Endothelial cell of umbilical vein (primary cell): ENCODE results near the gene ATPAF1. TPM values are rescaled to one million over a fixed set of nuclear protein-coding genes. Genes with fewer than 3 reads are reported as not detected.

Source experiments
- BruUV-seq: library from RNA; stranded (reverse); fragments of 400-500 nt; replicated peaks from 2 replicates; lab custom pipeline; 2021; lab: Mats Ljungman, UMichigan
- CTCF ChIA-PET: fragments of 300-600, 350-600 bp; sonication (Branson Sonifier 250); formaldehyde crosslinking; loops from one replicate; lab custom pipeline; 2021; ENCODE audit warnings: antibody characterized with exemption, inconsistent platforms; lab: Charles Lee
- POLR2A ChIA-PET: fragments of 300-600, 350-600 bp; sonication (Branson Sonifier 250); formaldehyde crosslinking; loops from one replicate; lab custom pipeline; 2021; ENCODE audit warnings: antibody characterized with exemption, inconsistent platforms; lab: Charles Lee
- DNase-seq: peaks from one replicate; pipeline ENCODE4 v3.0.0-alpha.2; 2011; ENCODE audit warnings: low read depth, low spot score
- FAIRE-seq: peaks from 2 replicates; lab custom pipeline; 2011; peaks lifted over from hg19 to GRCh38; lab: Jason Lieb, UNC
- H2AFZ ChIP-seq: 2 replicates; pipeline ENCODE4 v1.6.0; 2012; ENCODE audit warnings: low read depth, low read length, control low read depth, inconsistent platforms
- H3K27ac ChIP-seq: 2 replicates; pipeline ENCODE4 v1.5.1; 2011; ENCODE audit warnings: low read depth, mild to moderate bottlenecking, control low read depth, low read length, moderate library complexity; ENCODE audit not compliant: insufficient read depth
- H3K27me3 ChIP-seq, 2 experiments: 2 replicates each; pipeline versions ENCODE4 v1.6.0 to v1.6.1; 2011; ENCODE audit warnings: low read length in 2 of 2, mixed read lengths in 1 of 2; ENCODE audit not compliant: control insufficient read depth in 2 of 2, insufficient read depth in 2 of 2
- H3K36me3 ChIP-seq, 2 experiments: 2 replicates in 1 of 2; 3 replicates in 1 of 2; pipeline ENCODE4 v1.5.1; 2011; ENCODE audit warnings: low read length in 2 of 2, mild to moderate bottlenecking in 1 of 2, moderate library complexity in 1 of 2; ENCODE audit not compliant: control insufficient read depth in 2 of 2, insufficient read depth in 2 of 2; ENCODE audit errors: extremely low read depth in 1 of 2
- H3K4me1 ChIP-seq: 3 replicates; pipeline ENCODE4 v1.5.1; 2011; ENCODE audit warnings: mild to moderate bottlenecking, low read length; ENCODE audit not compliant: control insufficient read depth, insufficient read depth; ENCODE audit errors: extremely low read depth
- H3K4me2 ChIP-seq: 2 replicates; pipeline ENCODE4 v1.6.1; 2011; ENCODE audit warnings: low read length, control low read depth, mixed read lengths; ENCODE audit not compliant: insufficient read depth
- H3K4me3 ChIP-seq, 3 experiments: fragments of 200-600 bp in 1 of 3; sonication (generic), shearing (Covaris generic) in 1 of 3; replicated peaks in 1 of 3; 2 replicates each; pipeline ENCODE4 v1.5.1; 2011 to 2016; ENCODE audit warnings: control low read depth in 3 of 3, low read length in 3 of 3, mild to moderate bottlenecking in 2 of 3, inconsistent platforms in 1 of 3, low read depth in 1 of 3, moderate library complexity in 1 of 3; ENCODE audit not compliant: insufficient read depth in 1 of 3
- H3K79me2 ChIP-seq: 2 replicates; pipeline ENCODE4 v1.6.0; 2012; ENCODE audit warnings: low read length, inconsistent platforms; ENCODE audit not compliant: control insufficient read depth, insufficient read depth
- H3K9ac ChIP-seq: replicated peaks from 2 replicates; pipeline ENCODE3; 2011; ENCODE audit warnings: low read length, control low read depth; ENCODE audit not compliant: insufficient read depth; ENCODE audit errors: extremely low read depth
- H3K9me1 ChIP-seq: replicated peaks from 3 replicates; pipeline ENCODE4 v1.6.0; 2011; ENCODE audit warnings: mild to moderate bottlenecking, low read length; ENCODE audit not compliant: control insufficient read depth, insufficient read depth; ENCODE audit errors: extremely low read depth
- H3K9me3 ChIP-seq: replicated peaks from 2 replicates; pipeline ENCODE4 v1.5.1; 2012; ENCODE audit warnings: low read length, inconsistent platforms; ENCODE audit not compliant: control insufficient read depth, insufficient read depth
- H4K20me1 ChIP-seq: replicated peaks from 2 replicates; pipeline ENCODE3; 2011; ENCODE audit warnings: mild to moderate bottlenecking, low read length; ENCODE audit not compliant: control insufficient read depth, insufficient read depth; ENCODE audit errors: extremely low read depth
- EZH2 ChIP-seq: IDR thresholded peaks from 2 replicates; pipeline ENCODE4 v1.6.1; 2012; ENCODE audit warnings: borderline replicate concordance, low read depth, mild to moderate bottlenecking, moderate library complexity, low read length, inconsistent platforms; ENCODE audit not compliant: severe bottlenecking
- FOS ChIP-seq: IDR thresholded peaks from 2 replicates; pipeline ENCODE4 v1.6.1; 2011; ENCODE audit warnings: mild to moderate bottlenecking, low read length, moderate library complexity, borderline replicate concordance; ENCODE audit not compliant: insufficient read depth
- GATA2 ChIP-seq: IDR thresholded peaks from 2 replicates; pipeline ENCODE4 v1.7.0; 2011; ENCODE audit warnings: low read depth, mild to moderate bottlenecking, moderate library complexity, mixed read lengths, low read length; ENCODE audit not compliant: insufficient read length, insufficient read depth
- JUN ChIP-seq: IDR thresholded peaks from 2 replicates; pipeline ENCODE4 v1.6.1; 2011; ENCODE audit warnings: borderline replicate concordance, low read depth; ENCODE audit not compliant: insufficient read length, insufficient read depth
- MAX ChIP-seq: IDR thresholded peaks from 2 replicates; pipeline ENCODE4 v1.6.1; 2011; ENCODE audit not compliant: insufficient read depth, insufficient read length
- MYC ChIP-seq: IDR thresholded peaks from one replicate; pipeline ENCODE4 v1.6.1; 2011; ENCODE audit warnings: mild to moderate bottlenecking, low read depth, low read length
- POLR2A ChIP-seq: IDR thresholded peaks from 2 replicates; pipeline ENCODE4 v1.6.1; 2012; ENCODE audit warnings: low read depth, mild to moderate bottlenecking, control low read depth, low read length
- POLR2AphosphoS5 ChIP-seq: IDR thresholded peaks from 2 replicates; pipeline ENCODE4 v1.6.1; 2012; ENCODE audit warnings: low read depth, mild to moderate bottlenecking, control low read depth, low read length, moderate library complexity; ENCODE audit not compliant: insufficient read depth
- dilution Hi-C: fragments of 300-500 bp; cut with MboI; formaldehyde crosslinking; loops from one replicate; pipeline ENCODE4 v1.15.0; 2019; ENCODE audit warnings: low sequenced_read_pairs; ENCODE audit not compliant: extremely low pct_ligation_motif_present
- intact Hi-C: fragments of 100-400 bp; cut with micrococcal nuclease; formaldehyde crosslinking; loops from one replicate; pipeline ENCODE4 v1.10.0; 2022
- polyA plus RNA-seq, 4 experiments: library from polyadenylated mRNA; depleted of rRNA in 3 of 4; stranded (reverse) in 3 of 4; unstranded in 1 of 4; fragments of >200 nt; gene quantifications; 2 replicates each; pipeline versions ENCODE4 v1.2.1 to v1.2.3, GENCODE V29; 2011 to 2012; ENCODE audit warnings: missing spikeins in 1 of 4
- total RNA-seq: library from RNA; stranded (reverse); gene quantifications from 2 replicates; pipeline ENCODE4 v1.2.3, GENCODE V29; 2021
- TF ChIP-seq, protein P1 (sequence below), 2 donors: IDR thresholded peaks; 1 replicate in 1 of 2; 2 replicates in 1 of 2; pipeline ENCODE4 v1.5.1; 2011; ENCODE audit warnings: low read length in 2 of 2, mild to moderate bottlenecking in 2 of 2, moderate library complexity in 2 of 2, control low read depth in 1 of 2, inconsistent platforms in 1 of 2, low read depth in 1 of 2; ENCODE audit not compliant: insufficient read depth in 1 of 2; ENCODE audit errors: extremely low read depth in 1 of 2

ATPAF1 gene
- total and polyA plus RNA-seq, 2 donors (not counting 3 experiments of a cell fraction or from before 2014, with no cell fraction given): 28.3 to 29.6 TPM

DNA sequence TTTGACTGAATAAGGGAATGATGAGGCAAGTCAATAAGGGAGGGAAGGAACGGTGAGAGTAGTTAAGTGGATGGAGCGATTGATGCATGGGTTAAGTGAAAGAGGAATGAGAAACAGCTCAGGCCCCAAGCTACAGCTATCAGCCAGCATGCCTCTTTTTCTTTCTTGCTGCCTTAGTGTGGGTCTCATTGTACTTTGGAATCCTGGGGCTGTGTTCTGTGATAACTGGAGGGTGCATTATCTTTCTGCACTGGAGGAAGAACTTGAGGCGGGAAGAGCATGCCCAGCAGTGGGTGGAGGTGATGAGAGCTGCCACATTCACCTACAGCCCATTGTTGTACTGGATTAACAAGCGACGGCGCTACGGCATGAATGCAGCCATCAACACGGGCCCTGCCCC, 4.5 kb upstream of the ATPAF1 start:
- no peak overlapping the region for H3K27ac ChIP-seq
- no peak for DNase-seq
- CTCF ChIA-PET: interaction anchor here (1.2 kb wide), 1 partner anchor 13 kb away, joined by 4 read pairs; no protein-coding TSS in a partner anchor
- no peak overlapping the region for H2AFZ ChIP-seq
- H3K79me2 ChIP-seq: peaks cover under 1% of the 10 kb centered on the region
- peaks cover 3% of the 10 kb centered on the region for H3K4me1 ChIP-seq
- no peak overlapping the region for H3K4me2 ChIP-seq
- no peak overlapping the region for H3K4me3 ChIP-seq
- FAIRE-seq: no peak
- H3K27me3 ChIP-seq: no peaks in the 10 kb centered on the region
- H3K36me3 ChIP-seq: peaks cover 0 to 11% of the 10 kb centered on the region in 2 experiments
- no peaks in the 10 kb centered on the region for H3K9me3 ChIP-seq
- H4K20me1 ChIP-seq: no peaks in the 10 kb centered on the region
- no peak for TF ChIP-seq MYC
- TF ChIP-seq POLR2AphosphoS5: no peak
- TF ChIP-seq, protein P1, sequence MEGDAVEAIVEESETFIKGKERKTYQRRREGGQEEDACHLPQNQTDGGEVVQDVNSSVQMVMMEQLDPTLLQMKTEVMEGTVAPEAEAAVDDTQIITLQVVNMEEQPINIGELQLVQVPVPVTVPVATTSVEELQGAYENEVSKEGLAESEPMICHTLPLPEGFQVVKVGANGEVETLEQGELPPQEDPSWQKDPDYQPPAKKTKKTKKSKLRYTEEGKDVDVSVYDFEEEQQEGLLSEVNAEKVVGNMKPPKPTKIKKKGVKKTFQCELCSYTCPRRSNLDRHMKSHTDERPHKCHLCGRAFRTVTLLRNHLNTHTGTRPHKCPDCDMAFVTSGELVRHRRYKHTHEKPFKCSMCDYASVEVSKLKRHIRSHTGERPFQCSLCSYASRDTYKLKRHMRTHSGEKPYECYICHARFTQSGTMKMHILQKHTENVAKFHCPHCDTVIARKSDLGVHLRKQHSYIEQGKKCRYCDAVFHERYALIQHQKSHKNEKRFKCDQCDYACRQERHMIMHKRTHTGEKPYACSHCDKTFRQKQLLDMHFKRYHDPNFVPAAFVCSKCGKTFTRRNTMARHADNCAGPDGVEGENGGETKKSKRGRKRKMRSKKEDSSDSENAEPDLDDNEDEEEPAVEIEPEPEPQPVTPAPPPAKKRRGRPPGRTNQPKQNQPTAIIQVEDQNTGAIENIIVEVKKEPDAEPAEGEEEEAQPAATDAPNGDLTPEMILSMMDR (IDR thresholded peaks at IDR 0.05; ENCODE audit: extremely low read depth in 1 of 2, insufficient read depth in 1 of 2, low read depth in 1 of 2, low read length in 2 of 2): no peak
- no peak for TF ChIP-seq FOS
- TF ChIP-seq MAX: no peak
- no peak for TF ChIP-seq GATA2
- TF ChIP-seq EZH2: no peak
- no peak for TF ChIP-seq JUN
- no peak for TF ChIP-seq POLR2A
- POLR2A ChIA-PET: no interaction called here
- H3K9me1 ChIP-seq: no peaks in the 10 kb centered on the region
- dilution Hi-C loops: no loop called here
- BruUV-seq: no TSS peak
- intact Hi-C loops: no loop called here
- H3K9ac ChIP-seq: no peak overlapping the region
